Endothelial cell of umbilical vein (primary cell): ENCODE results near the gene SGCB. TPM values are rescaled to one million over a fixed set of nuclear protein-coding genes. Genes with fewer than 3 reads are reported as not detected.

Experiments
- BruUV-seq: library from RNA; stranded (reverse); fragments of 400-500 nt; replicated peaks from 2 replicates; lab custom pipeline; 2021; lab: Mats Ljungman, UMichigan
- CTCF ChIA-PET: fragments of 300-600, 350-600 bp; sonication (Branson Sonifier 250); formaldehyde crosslinking; loops from one replicate; lab custom pipeline; 2021; ENCODE audit warnings: antibody characterized with exemption, inconsistent platforms; lab: Charles Lee
- POLR2A ChIA-PET: fragments of 300-600, 350-600 bp; sonication (Branson Sonifier 250); formaldehyde crosslinking; loops from one replicate; lab custom pipeline; 2021; ENCODE audit warnings: antibody characterized with exemption, inconsistent platforms; lab: Charles Lee
- DNase-seq: peaks from one replicate; pipeline ENCODE4 v3.0.0-alpha.2; 2011; ENCODE audit warnings: low read depth, low spot score
- FAIRE-seq: peaks from 2 replicates; lab custom pipeline; 2011; peaks lifted over from hg19 to GRCh38; lab: Jason Lieb, UNC
- H2AFZ ChIP-seq: 2 replicates; pipeline ENCODE4 v1.6.0; 2012; ENCODE audit warnings: low read depth, low read length, control low read depth, inconsistent platforms
- H3K27ac ChIP-seq: 2 replicates; pipeline ENCODE4 v1.5.1; 2011; ENCODE audit warnings: low read depth, mild to moderate bottlenecking, control low read depth, low read length, moderate library complexity; ENCODE audit not compliant: insufficient read depth
- H3K27me3 ChIP-seq, 2 experiments: 2 replicates each; pipeline versions ENCODE4 v1.6.0 to v1.6.1; 2011; ENCODE audit warnings: low read length in 2 of 2, mixed read lengths in 1 of 2; ENCODE audit not compliant: control insufficient read depth in 2 of 2, insufficient read depth in 2 of 2
- H3K36me3 ChIP-seq, 2 experiments: 2 replicates in 1 of 2; 3 replicates in 1 of 2; pipeline ENCODE4 v1.5.1; 2011; ENCODE audit warnings: low read length in 2 of 2, mild to moderate bottlenecking in 1 of 2, moderate library complexity in 1 of 2; ENCODE audit not compliant: control insufficient read depth in 2 of 2, insufficient read depth in 2 of 2; ENCODE audit errors: extremely low read depth in 1 of 2
- H3K4me1 ChIP-seq: 3 replicates; pipeline ENCODE4 v1.5.1; 2011; ENCODE audit warnings: mild to moderate bottlenecking, low read length; ENCODE audit not compliant: control insufficient read depth, insufficient read depth; ENCODE audit errors: extremely low read depth
- H3K4me2 ChIP-seq: 2 replicates; pipeline ENCODE4 v1.6.1; 2011; ENCODE audit warnings: low read length, control low read depth, mixed read lengths; ENCODE audit not compliant: insufficient read depth
- H3K4me3 ChIP-seq, 3 experiments: fragments of 200-600 bp in 1 of 3; sonication (generic), shearing (Covaris generic) in 1 of 3; replicated peaks in 1 of 3; 2 replicates each; pipeline ENCODE4 v1.5.1; 2011 to 2016; ENCODE audit warnings: control low read depth in 3 of 3, low read length in 3 of 3, mild to moderate bottlenecking in 2 of 3, inconsistent platforms in 1 of 3, low read depth in 1 of 3, moderate library complexity in 1 of 3; ENCODE audit not compliant: insufficient read depth in 1 of 3
- H3K79me2 ChIP-seq: 2 replicates; pipeline ENCODE4 v1.6.0; 2012; ENCODE audit warnings: low read length, inconsistent platforms; ENCODE audit not compliant: control insufficient read depth, insufficient read depth
- H3K9ac ChIP-seq: replicated peaks from 2 replicates; pipeline ENCODE3; 2011; ENCODE audit warnings: low read length, control low read depth; ENCODE audit not compliant: insufficient read depth; ENCODE audit errors: extremely low read depth
- H3K9me1 ChIP-seq: replicated peaks from 3 replicates; pipeline ENCODE4 v1.6.0; 2011; ENCODE audit warnings: mild to moderate bottlenecking, low read length; ENCODE audit not compliant: control insufficient read depth, insufficient read depth; ENCODE audit errors: extremely low read depth
- H3K9me3 ChIP-seq: replicated peaks from 2 replicates; pipeline ENCODE4 v1.5.1; 2012; ENCODE audit warnings: low read length, inconsistent platforms; ENCODE audit not compliant: control insufficient read depth, insufficient read depth
- H4K20me1 ChIP-seq: replicated peaks from 2 replicates; pipeline ENCODE3; 2011; ENCODE audit warnings: mild to moderate bottlenecking, low read length; ENCODE audit not compliant: control insufficient read depth, insufficient read depth; ENCODE audit errors: extremely low read depth
- EZH2 ChIP-seq: IDR thresholded peaks from 2 replicates; pipeline ENCODE4 v1.6.1; 2012; ENCODE audit warnings: borderline replicate concordance, low read depth, mild to moderate bottlenecking, moderate library complexity, low read length, inconsistent platforms; ENCODE audit not compliant: severe bottlenecking
- FOS ChIP-seq: IDR thresholded peaks from 2 replicates; pipeline ENCODE4 v1.6.1; 2011; ENCODE audit warnings: mild to moderate bottlenecking, low read length, moderate library complexity, borderline replicate concordance; ENCODE audit not compliant: insufficient read depth
- GATA2 ChIP-seq: IDR thresholded peaks from 2 replicates; pipeline ENCODE4 v1.7.0; 2011; ENCODE audit warnings: low read depth, mild to moderate bottlenecking, moderate library complexity, mixed read lengths, low read length; ENCODE audit not compliant: insufficient read length, insufficient read depth
- JUN ChIP-seq: IDR thresholded peaks from 2 replicates; pipeline ENCODE4 v1.6.1; 2011; ENCODE audit warnings: borderline replicate concordance, low read depth; ENCODE audit not compliant: insufficient read length, insufficient read depth
- MAX ChIP-seq: IDR thresholded peaks from 2 replicates; pipeline ENCODE4 v1.6.1; 2011; ENCODE audit not compliant: insufficient read depth, insufficient read length
- MYC ChIP-seq: IDR thresholded peaks from one replicate; pipeline ENCODE4 v1.6.1; 2011; ENCODE audit warnings: mild to moderate bottlenecking, low read depth, low read length
- POLR2AphosphoS5 ChIP-seq: IDR thresholded peaks from 2 replicates; pipeline ENCODE4 v1.6.1; 2012; ENCODE audit warnings: low read depth, mild to moderate bottlenecking, control low read depth, low read length, moderate library complexity; ENCODE audit not compliant: insufficient read depth
- dilution Hi-C: fragments of 300-500 bp; cut with MboI; formaldehyde crosslinking; loops from one replicate; pipeline ENCODE4 v1.15.0; 2019; ENCODE audit warnings: low sequenced_read_pairs; ENCODE audit not compliant: extremely low pct_ligation_motif_present
- intact Hi-C: fragments of 100-400 bp; cut with micrococcal nuclease; formaldehyde crosslinking; loops from one replicate; pipeline ENCODE4 v1.10.0; 2022
- polyA plus RNA-seq, 4 experiments: library from polyadenylated mRNA; depleted of rRNA in 3 of 4; stranded (reverse) in 3 of 4; unstranded in 1 of 4; fragments of >200 nt; gene quantifications; 2 replicates each; pipeline versions ENCODE4 v1.2.1 to v1.2.3, GENCODE V29; 2011 to 2012; ENCODE audit warnings: missing spikeins in 1 of 4
- total RNA-seq: library from RNA; stranded (reverse); gene quantifications from 2 replicates; pipeline ENCODE4 v1.2.3, GENCODE V29; 2021
- TF ChIP-seq, protein P1 (sequence below), 2 donors: IDR thresholded peaks; 1 replicate in 1 of 2; 2 replicates in 1 of 2; pipeline ENCODE4 v1.5.1; 2011; ENCODE audit warnings: low read length in 2 of 2, mild to moderate bottlenecking in 2 of 2, moderate library complexity in 2 of 2, control low read depth in 1 of 2, inconsistent platforms in 1 of 2, low read depth in 1 of 2; ENCODE audit not compliant: insufficient read depth in 1 of 2; ENCODE audit errors: extremely low read depth in 1 of 2

SGCB gene
- total and polyA plus RNA-seq, 2 donors (not counting 3 experiments of a cell fraction or from before 2014, with no cell fraction given): 13.7 to 54.0 TPM

DNA sequence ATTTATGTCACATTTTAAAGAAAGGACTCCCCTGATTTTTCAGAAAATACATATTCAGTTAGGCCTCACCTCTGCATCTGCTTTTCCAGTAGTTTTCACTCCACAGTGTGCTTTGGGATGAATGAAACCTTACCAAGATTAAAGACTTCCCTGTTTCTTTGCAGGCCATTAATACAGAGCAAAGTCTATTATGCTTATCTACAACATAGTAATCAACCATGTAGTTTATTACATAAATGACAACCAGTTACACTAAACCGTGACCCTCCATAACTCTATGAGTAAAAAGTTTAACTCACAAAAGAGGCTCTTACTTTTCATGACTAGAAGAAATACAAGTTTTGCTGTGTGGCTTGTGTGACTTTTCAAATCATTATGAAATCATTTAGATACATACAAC lies 20.3 kb downstream of the SGCB start:
- dilution Hi-C loops (no loop called here), intact Hi-C loops (no loop called here)
- Histone ChIP-seq H3K4me2 (no peak overlapping the region), H3K9me1 (no peaks in the 10 kb centered on the region), H3K9me3 (no peaks in the 10 kb centered on the region), H3K4me1 (peaks cover 29% of the 10 kb centered on the region), H3K27me3 (no peaks in the 10 kb centered on the region), H3K4me3 (no peak overlapping the region), H2AFZ (no peak overlapping the region), H3K9ac (no peak overlapping the region), H3K79me2 (no peaks in the 10 kb centered on the region), H3K27ac (no peak overlapping the region), H3K36me3 (peaks cover 0 to 2% of the 10 kb centered on the region in 2 experiments), H4K20me1 (no peaks in the 10 kb centered on the region)
- ChIA-PET POLR2A (no interaction called here), CTCF (no interaction called here)
- no TSS peak for BruUV-seq
- DNase-seq (no peak), FAIRE-seq (no peak)
- TF ChIP-seq, protein P1, sequence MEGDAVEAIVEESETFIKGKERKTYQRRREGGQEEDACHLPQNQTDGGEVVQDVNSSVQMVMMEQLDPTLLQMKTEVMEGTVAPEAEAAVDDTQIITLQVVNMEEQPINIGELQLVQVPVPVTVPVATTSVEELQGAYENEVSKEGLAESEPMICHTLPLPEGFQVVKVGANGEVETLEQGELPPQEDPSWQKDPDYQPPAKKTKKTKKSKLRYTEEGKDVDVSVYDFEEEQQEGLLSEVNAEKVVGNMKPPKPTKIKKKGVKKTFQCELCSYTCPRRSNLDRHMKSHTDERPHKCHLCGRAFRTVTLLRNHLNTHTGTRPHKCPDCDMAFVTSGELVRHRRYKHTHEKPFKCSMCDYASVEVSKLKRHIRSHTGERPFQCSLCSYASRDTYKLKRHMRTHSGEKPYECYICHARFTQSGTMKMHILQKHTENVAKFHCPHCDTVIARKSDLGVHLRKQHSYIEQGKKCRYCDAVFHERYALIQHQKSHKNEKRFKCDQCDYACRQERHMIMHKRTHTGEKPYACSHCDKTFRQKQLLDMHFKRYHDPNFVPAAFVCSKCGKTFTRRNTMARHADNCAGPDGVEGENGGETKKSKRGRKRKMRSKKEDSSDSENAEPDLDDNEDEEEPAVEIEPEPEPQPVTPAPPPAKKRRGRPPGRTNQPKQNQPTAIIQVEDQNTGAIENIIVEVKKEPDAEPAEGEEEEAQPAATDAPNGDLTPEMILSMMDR (IDR thresholded peaks at IDR 0.05; ENCODE audit: extremely low read depth in 1 of 2, insufficient read depth in 1 of 2, low read depth in 1 of 2, low read length in 2 of 2): no peak
- TF ChIP-seq MYC (no peak), MAX (no peak), POLR2AphosphoS5 (no peak), EZH2 (no peak), JUN (no peak), FOS (no peak), GATA2 (no peak)
